Stimulated activated CD4-positive, alpha-beta T cell treated with anti-CD3 and anti-CD28 coated beads, Interleukin-12 subunit alpha, Interleukin-12 subunit beta, amount 100 ng/mL, for 24 hours (primary cell): ENCODE data around the gene ADGRL2.

Experiments
- DNase-seq, 2 experiments: peaks; one replicate each; pipeline ENCODE4 v3.0.0-alpha.2; 2020; ENCODE audit warnings: low read depth in 2 of 2

The ADGRL2 gene

GRCh38 chr1:81907575-81907974 is 106.8 kb downstream of the ADGRL2 start:
- no peak for DNase-seq

GRCh38 chr1:81912383-81912782 is 111.6 kb downstream of the ADGRL2 start:
- DNase-seq = no peak

- no peak for DNase-seq
Measured at GRCh38 chr1:81915937-81916336, 115.2 kb downstream of the ADGRL2 start.

GRCh38 chr1:81920245-81920740 is 119.6 kb downstream of the ADGRL2 start:
- DNase-seq = no peak

- no peak for DNase-seq
Measured at GRCh38 chr1:81920886-81921285, 120.2 kb downstream of the ADGRL2 start.

GRCh38 chr1:81921344-81921743 is 120.6 kb downstream of the ADGRL2 start:
- no peak for DNase-seq

GRCh38 chr1:81921851-81922462 is 121.2 kb downstream of the ADGRL2 start:
- no peak for DNase-seq

GRCh38 chr1:81922955-81923354 is 122.2 kb downstream of the ADGRL2 start:
- no peak for DNase-seq

GRCh38 chr1:81929106-81929505 is 128.4 kb downstream of the ADGRL2 start:
- DNase-seq = no peak

- no peak for DNase-seq
Measured at GRCh38 chr1:81936853-81937252, 136.1 kb downstream of the ADGRL2 start.

- DNase-seq = no peak
Measured at GRCh38 chr1:81937791-81938450, 137.2 kb downstream of the ADGRL2 start.

GRCh38 chr1:81948495-81948894 is 147.8 kb downstream of the ADGRL2 start:
- DNase-seq = no peak

GRCh38 chr1:81949421-81949820 is 148.7 kb downstream of the ADGRL2 start:
- DNase-seq = no peak

GRCh38 chr1:81950037-81950436 is 149.3 kb downstream of the ADGRL2 start:
- no peak for DNase-seq

GRCh38 chr1:81950591-81951244 is 150.0 kb downstream of the ADGRL2 start:
- no peak for DNase-seq

GRCh38 chr1:81954534-81955020 is 153.8 kb downstream of the ADGRL2 start:
- no peak for DNase-seq

- no peak for DNase-seq
Measured at GRCh38 chr1:81967951-81968350, 167.2 kb downstream of the ADGRL2 start.

GRCh38 chr1:81970416-81970815 is 169.7 kb downstream of the ADGRL2 start:
- DNase-seq = no peak

- no peak for DNase-seq
Measured at GRCh38 chr1:81974222-81974841, 173.6 kb downstream of the ADGRL2 start.

GRCh38 chr1:81974883-81975555 is 174.3 kb downstream of the ADGRL2 start:
- no peak for DNase-seq

- no peak for DNase-seq
Measured at GRCh38 chr1:81976539-81976938, 175.8 kb downstream of the ADGRL2 start.

GRCh38 chr1:81978945-81979344 is 178.2 kb downstream of the ADGRL2 start:
- no peak for DNase-seq
